Astrocyte of the cerebellum (primary cell): Measurements from ENCODE around the gene EMILIN2.

Experiments
- DNase-seq: peaks from one replicate; pipeline ENCODE4 v3.0.0-alpha.2; 2011; ENCODE audit warnings: low read depth
- H3K4me3 ChIP-seq: 2 replicates; pipeline ENCODE4 v1.5.1; 2011; ENCODE audit warnings: mild to moderate bottlenecking, low read depth, low read length, moderate library complexity
- in situ Hi-C: cut with HindIII; loops from 2 replicates; pipeline ENCODE4 v1.10.0; 2017; ENCODE audit warnings: low sequenced_read_pairs
- TF ChIP-seq, protein P1 (sequence below): IDR thresholded peaks from 2 replicates; pipeline ENCODE4 v1.5.1; 2012; ENCODE audit warnings: low read length, low read depth, moderate library complexity, mild to moderate bottlenecking; ENCODE audit errors: missing control alignments

The EMILIN2 gene

DNA sequence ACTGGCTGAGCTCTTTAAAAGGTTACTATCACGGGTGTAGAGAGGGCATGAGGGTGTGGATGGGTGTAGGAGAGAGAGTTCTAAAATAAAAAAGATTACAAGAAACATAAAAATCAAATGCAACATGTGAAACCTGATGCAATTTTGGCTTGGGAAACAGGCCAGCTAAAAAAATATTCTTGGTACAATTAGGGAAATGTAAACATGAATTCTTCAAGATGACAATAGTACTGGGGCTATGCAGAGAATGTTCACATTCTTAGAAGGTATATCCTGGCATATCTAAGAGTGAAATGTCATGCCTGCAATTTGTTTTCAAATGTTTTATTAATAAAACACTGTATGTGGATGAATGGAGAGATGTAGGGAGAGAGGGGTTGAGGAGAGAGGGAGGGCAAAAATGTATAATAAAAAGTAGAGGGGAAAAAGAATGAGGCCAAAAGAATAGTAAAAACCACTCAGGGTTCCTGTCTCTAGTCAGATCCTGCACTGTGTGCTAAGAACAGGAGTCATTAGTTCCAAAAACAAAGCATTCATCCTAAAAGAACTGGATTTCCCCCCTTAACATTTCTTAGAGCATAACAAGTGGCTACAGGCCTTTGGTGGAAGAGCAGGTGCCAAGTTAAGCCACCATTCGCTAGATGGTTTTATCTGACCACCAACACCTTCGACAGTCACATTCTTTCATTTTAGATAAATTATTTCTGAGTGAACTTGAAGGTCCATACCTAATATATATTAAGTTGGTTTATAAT is 88.8 kb downstream of the EMILIN2 start:
- no peak for DNase-seq
- in situ Hi-C loops, result no loop called here

DNA sequence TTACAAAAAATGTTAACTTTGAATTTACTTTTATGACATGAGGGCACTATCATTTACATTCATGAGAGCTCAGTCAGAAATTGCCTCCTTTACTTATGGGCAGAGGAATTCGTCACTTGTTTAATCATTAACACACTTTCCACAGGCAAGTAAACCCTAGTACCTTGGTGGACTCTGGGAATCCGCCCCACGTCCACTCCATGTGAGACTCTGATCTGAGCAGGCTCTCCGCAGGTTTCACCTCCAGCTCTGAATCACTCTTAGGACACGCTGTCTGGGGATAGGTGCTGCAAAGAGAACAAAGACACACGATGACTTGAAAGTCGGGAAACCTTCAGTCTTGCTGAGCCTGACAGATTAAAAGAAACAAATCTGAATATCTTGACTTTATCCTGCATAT is 92.5 kb downstream of the EMILIN2 start:
- in situ Hi-C loops, result no loop called here
- TF ChIP-seq, protein P1, sequence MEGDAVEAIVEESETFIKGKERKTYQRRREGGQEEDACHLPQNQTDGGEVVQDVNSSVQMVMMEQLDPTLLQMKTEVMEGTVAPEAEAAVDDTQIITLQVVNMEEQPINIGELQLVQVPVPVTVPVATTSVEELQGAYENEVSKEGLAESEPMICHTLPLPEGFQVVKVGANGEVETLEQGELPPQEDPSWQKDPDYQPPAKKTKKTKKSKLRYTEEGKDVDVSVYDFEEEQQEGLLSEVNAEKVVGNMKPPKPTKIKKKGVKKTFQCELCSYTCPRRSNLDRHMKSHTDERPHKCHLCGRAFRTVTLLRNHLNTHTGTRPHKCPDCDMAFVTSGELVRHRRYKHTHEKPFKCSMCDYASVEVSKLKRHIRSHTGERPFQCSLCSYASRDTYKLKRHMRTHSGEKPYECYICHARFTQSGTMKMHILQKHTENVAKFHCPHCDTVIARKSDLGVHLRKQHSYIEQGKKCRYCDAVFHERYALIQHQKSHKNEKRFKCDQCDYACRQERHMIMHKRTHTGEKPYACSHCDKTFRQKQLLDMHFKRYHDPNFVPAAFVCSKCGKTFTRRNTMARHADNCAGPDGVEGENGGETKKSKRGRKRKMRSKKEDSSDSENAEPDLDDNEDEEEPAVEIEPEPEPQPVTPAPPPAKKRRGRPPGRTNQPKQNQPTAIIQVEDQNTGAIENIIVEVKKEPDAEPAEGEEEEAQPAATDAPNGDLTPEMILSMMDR, result no peak
- DNase-seq, result no peak
- H3K4me3 ChIP-seq, result no peak overlapping the region

More for the DNA sequence above, 88.8 kb downstream of the EMILIN2 start:
- TF ChIP-seq, protein P1, result no peak
- H3K4me3 ChIP-seq, result no peak overlapping the region

DNA sequence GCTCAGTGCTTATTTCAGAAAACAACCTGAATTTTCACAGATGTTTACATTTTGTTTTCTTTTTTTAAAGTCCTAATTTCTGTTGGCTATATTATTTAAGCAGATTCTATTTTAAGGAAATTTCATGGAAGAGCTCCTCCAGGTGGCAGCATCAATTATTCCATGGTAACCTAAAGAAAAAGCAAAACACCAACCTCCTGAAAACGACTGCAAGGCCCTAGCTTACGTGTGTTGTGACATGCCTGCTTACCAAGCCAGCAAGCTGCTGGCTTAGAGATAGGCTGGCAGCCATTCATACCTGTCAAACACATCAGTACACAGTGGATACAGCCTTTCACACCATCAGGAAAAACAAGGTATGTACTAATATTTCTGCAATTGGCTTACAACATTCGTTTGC is 101.2 kb downstream of the EMILIN2 start:
- TF ChIP-seq, protein P1, result peak; percentile 42
- DNase-seq, result peak; percentile 15
- in situ Hi-C loops, result no loop called here

DNA sequence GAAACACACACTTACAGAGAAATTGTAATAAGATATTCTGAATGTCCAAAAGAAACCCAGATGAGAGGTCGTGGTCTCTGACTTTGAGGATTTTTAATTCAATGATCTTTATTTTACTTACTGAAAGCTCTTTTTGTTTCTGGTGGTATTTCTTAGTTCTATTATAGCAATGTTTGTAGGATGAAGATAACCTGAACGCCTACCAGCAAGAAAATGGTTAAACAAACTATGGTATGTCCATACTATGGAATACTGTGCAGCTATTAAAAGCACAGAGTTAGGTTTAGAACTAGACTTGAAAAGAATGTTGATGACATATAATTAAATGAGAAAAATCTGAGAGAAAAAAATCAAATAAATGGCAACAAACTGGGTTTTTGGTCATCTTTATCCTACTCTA is 105.8 kb downstream of the EMILIN2 start:
- DNase-seq, result no peak
- TF ChIP-seq, protein P1, result no peak

More for the DNA sequence above, 101.2 kb downstream of the EMILIN2 start:
- no peak overlapping the region for H3K4me3 ChIP-seq

DNA sequence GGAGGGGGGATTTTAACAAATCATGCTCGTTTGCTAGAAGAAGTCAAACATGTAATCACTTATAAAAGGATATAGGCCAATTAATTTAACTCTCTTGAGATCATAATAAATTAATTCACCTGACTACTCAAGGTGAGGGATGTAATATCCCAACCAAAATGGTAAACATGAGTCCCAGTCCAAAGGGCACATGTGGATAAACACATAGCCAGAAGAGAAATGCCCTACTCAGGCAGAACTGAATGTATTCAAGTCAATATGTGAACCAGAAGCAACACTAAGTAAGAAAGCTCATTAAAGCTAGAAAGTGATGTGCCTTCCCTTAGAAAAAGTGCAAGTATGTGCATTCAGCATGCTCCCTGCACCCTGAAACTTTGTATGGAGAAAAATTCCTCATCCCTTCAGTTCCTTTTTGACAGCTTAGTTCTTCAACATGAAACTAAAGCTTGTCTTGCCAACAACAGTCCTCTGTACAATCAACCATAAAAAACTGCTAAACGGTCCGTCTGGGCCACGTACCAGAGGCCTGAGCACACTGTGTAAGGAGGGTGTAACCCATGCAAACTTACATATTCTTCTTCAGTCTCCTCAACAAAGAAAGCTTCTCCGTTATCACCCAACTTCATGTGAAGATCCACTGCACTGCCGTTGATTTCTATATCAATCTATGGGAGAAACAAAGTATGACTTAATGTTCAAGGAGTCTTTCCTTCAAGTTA is 107.3 kb downstream of the EMILIN2 start:
- DNase-seq, result no peak
- H3K4me3 ChIP-seq, result no peak overlapping the region
- TF ChIP-seq, protein P1, result no peak
- in situ Hi-C loops, result no loop called here

More for the DNA sequence above, 105.8 kb downstream of the EMILIN2 start:
- no peak overlapping the region for H3K4me3 ChIP-seq
- in situ Hi-C loops, result no loop called here

DNA sequence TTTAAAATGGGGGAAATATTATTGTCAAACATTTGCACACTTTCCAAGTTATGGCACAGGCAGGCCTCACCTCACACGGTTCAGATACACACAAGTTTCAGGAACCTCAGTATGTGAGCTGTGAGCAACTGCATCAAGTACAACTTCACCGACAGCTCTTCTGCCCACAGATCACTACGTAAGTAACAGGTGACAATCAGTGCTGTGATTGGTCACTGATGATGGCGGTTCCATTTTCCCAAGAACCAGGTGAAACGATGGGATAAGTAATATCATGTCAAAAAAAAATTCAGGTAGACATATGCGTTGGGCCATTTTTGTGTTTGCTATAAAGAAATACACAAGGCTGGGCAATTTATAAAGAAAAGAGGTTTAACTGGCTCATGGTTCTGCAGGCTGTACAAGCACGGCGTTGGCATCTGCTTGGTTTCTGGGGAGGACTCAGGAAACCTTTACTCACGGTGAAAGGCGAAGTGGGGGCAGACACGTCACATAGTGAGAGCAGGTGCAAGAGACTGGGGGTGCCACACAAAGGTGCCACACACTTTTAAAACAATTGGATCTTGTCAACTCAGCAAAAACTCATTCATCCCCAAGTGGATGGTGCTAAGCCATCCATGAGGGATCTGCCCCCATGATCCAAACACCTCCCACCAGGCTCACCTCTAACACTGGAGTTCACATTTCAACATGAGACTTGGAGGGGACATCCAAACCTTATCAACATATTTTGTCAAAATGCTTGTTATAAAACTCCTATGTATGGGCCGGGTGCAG is 108.3 kb downstream of the EMILIN2 start:
- in situ Hi-C loops, result no loop called here
- TF ChIP-seq, protein P1, result no peak
- DNase-seq, result no peak
- H3K4me3 ChIP-seq, result no peak overlapping the region
